ENCODE results near the gene FAH. TPM values are rescaled to one million over a fixed set of nuclear protein-coding genes. Genes with fewer than 3 reads are reported as not detected.

The FAH gene
- total RNA-seq, 1 donor from 2014 or later = 6.2 TPM

DNA sequence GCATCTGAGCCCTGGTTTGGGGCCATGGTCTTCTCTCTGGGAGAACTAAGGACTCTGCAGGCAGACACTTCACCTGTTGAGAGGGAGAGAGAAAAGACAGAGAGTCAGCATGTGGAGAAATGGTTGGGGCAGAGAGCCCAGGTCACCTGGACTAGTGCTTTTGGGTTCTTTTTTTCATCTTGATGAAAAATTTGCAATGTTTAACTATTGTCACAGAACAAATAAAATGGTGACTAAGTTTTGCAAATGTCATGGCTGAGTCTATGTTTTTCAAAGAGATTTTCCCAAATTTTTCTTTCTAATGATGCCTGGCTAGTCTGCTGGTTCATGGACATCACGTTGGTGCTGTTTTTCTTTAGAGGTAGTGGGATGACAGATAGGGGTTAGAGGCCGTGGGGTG lies 17.8 kb downstream of the FAH start:
- H3K4me1 Mint-ChIP-seq (ENCODE audit: unreplicated experiment) = peaks cover 4% of the 10 kb centered on the region
- H3K9me3 Mint-ChIP-seq (ENCODE audit: unreplicated experiment) = no peaks in the 10 kb centered on the region
- H3K27me3 Mint-ChIP-seq (ENCODE audit: unreplicated experiment) = peaks cover 2% of the 10 kb centered on the region
- H3K27ac Mint-ChIP-seq (ENCODE audit: unreplicated experiment) = no peak overlapping the region
- TF ChIP-seq, protein P1, sequence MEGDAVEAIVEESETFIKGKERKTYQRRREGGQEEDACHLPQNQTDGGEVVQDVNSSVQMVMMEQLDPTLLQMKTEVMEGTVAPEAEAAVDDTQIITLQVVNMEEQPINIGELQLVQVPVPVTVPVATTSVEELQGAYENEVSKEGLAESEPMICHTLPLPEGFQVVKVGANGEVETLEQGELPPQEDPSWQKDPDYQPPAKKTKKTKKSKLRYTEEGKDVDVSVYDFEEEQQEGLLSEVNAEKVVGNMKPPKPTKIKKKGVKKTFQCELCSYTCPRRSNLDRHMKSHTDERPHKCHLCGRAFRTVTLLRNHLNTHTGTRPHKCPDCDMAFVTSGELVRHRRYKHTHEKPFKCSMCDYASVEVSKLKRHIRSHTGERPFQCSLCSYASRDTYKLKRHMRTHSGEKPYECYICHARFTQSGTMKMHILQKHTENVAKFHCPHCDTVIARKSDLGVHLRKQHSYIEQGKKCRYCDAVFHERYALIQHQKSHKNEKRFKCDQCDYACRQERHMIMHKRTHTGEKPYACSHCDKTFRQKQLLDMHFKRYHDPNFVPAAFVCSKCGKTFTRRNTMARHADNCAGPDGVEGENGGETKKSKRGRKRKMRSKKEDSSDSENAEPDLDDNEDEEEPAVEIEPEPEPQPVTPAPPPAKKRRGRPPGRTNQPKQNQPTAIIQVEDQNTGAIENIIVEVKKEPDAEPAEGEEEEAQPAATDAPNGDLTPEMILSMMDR (IDR thresholded peaks at IDR 0.05; ENCODE audit: unreplicated experiment) = no peak
- no peak overlapping the region for H3K4me3 Mint-ChIP-seq (ENCODE audit: unreplicated experiment)
- peaks cover 9% of the 10 kb centered on the region for H3K36me3 Mint-ChIP-seq (ENCODE audit: low read depth, unreplicated experiment)
- no peak for DNase-seq (ENCODE audit: low spot score)

- no peak for DNase-seq (ENCODE audit: low spot score)
- peaks cover 4% of the 10 kb centered on the region for H3K4me1 Mint-ChIP-seq (ENCODE audit: unreplicated experiment)
- H3K27me3 Mint-ChIP-seq (ENCODE audit: unreplicated experiment) = peaks cover 3% of the 10 kb centered on the region
- no peak overlapping the region for H3K4me3 Mint-ChIP-seq (ENCODE audit: unreplicated experiment)
- H3K36me3 Mint-ChIP-seq (ENCODE audit: low read depth, unreplicated experiment) = peaks cover 9% of the 10 kb centered on the region
- TF ChIP-seq, protein P1 (IDR thresholded peaks at IDR 0.05; ENCODE audit: unreplicated experiment) = no peak
- H3K27ac Mint-ChIP-seq (ENCODE audit: unreplicated experiment) = no peak overlapping the region
- H3K9me3 Mint-ChIP-seq (ENCODE audit: unreplicated experiment) = no peaks in the 10 kb centered on the region
These were observed 19.0 kb downstream of the FAH start for GRCh38 chr15:80171787-80172186.

DNA sequence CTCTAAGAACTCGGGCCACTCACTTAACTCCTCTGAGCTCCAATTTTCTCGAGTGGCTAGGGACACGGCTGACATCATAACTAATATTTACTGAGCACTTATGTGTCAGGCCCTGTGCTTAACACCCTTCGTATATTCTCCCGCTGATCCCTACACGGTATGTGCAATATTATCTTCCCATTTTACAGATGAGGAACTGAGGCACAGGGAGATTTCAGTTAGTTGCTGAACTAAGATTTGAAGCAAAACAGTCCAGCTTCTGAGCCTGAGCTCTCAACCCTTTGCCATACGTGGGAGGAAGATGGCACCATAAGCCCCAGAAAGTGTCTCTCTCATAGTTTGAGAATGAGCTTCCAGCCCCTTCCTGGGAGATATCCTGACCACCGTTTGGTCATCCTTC lies 19.6 kb downstream of the FAH start:
- H3K36me3 Mint-ChIP-seq (ENCODE audit: low read depth, unreplicated experiment) = peaks cover 9% of the 10 kb centered on the region
- peaks cover 3% of the 10 kb centered on the region for H3K27me3 Mint-ChIP-seq (ENCODE audit: unreplicated experiment)
- no peak overlapping the region for H3K27ac Mint-ChIP-seq (ENCODE audit: unreplicated experiment)
- no peaks in the 10 kb centered on the region for H3K4me1 Mint-ChIP-seq (ENCODE audit: unreplicated experiment)
- no peak for DNase-seq (ENCODE audit: low spot score)
- TF ChIP-seq, protein P1 (IDR thresholded peaks at IDR 0.05; ENCODE audit: unreplicated experiment) = no peak
- no peak overlapping the region for H3K4me3 Mint-ChIP-seq (ENCODE audit: unreplicated experiment)
- H3K9me3 Mint-ChIP-seq (ENCODE audit: unreplicated experiment) = no peaks in the 10 kb centered on the region

- TF ChIP-seq, protein P1 (IDR thresholded peaks at IDR 0.05; ENCODE audit: unreplicated experiment) = peak; percentile 77
- H3K36me3 Mint-ChIP-seq (ENCODE audit: low read depth, unreplicated experiment) = peaks cover 9% of the 10 kb centered on the region
- H3K27me3 Mint-ChIP-seq (ENCODE audit: unreplicated experiment) = peaks cover 7% of the 10 kb centered on the region
- H3K4me3 Mint-ChIP-seq (ENCODE audit: unreplicated experiment) = peak overlapping the region; percentile 7
- no peaks in the 10 kb centered on the region for H3K4me1 Mint-ChIP-seq (ENCODE audit: unreplicated experiment)
- H3K9me3 Mint-ChIP-seq (ENCODE audit: unreplicated experiment) = no peaks in the 10 kb centered on the region
- DNase-seq (ENCODE audit: low spot score) = peak; percentile 77
- H3K27ac Mint-ChIP-seq (ENCODE audit: unreplicated experiment) = no peak overlapping the region
These were observed 20.4 kb downstream of the FAH start for GRCh38 chr15:80173022-80173759.

- DNase-seq (ENCODE audit: low spot score) = no peak
- Mint-ChIP-seq H3K27me3 (ENCODE audit: unreplicated experiment) (peaks cover 7% of the 10 kb centered on the region), H3K4me1 (ENCODE audit: unreplicated experiment) (no peaks in the 10 kb centered on the region), H3K36me3 (ENCODE audit: low read depth, unreplicated experiment) (peaks cover 12% of the 10 kb centered on the region), H3K4me3 (ENCODE audit: unreplicated experiment) (peak overlapping the region; percentile 7), H3K9me3 (ENCODE audit: unreplicated experiment) (no peaks in the 10 kb centered on the region), H3K27ac (ENCODE audit: unreplicated experiment) (peak overlapping the region; percentile 7)
- TF ChIP-seq, protein P1 (IDR thresholded peaks at IDR 0.05; ENCODE audit: unreplicated experiment) = no peak
These were observed 21.4 kb downstream of the FAH start for GRCh38 chr15:80174017-80174746.

Data from endothelial cell (in vitro differentiated cells).